Measurements from ENCODE around the gene ANAPC1.
"Not testable (repeated sequence)": the region's sequence is repeated elsewhere in the genome, so short reads cannot be mapped to it uniquely, and the experiment has no call there.

- TF ChIP-seq CTCF (IDR thresholded peaks at IDR 0.05; ENCODE audit: low read depth, low read length, missing input control); ZBTB33 (IDR thresholded peaks at IDR 0.05); NR2F2 (IDR thresholded peaks at IDR 0.05); EGR1 (IDR thresholded peaks at IDR 0.05; ENCODE audit: low read depth in 2 of 2); HNF4G (IDR thresholded peaks at IDR 0.05); TAF1 (conservative IDR thresholded peaks at IDR 0.05); YY1 (IDR thresholded peaks at IDR 0.05); ATF3 (IDR thresholded peaks at IDR 0.05); REST (IDR thresholded peaks at IDR 0.05); RAD21 (IDR thresholded peaks at IDR 0.05); SP1 (IDR thresholded peaks at IDR 0.05); GABPA (IDR thresholded peaks at IDR 0.05 in 1 of 2, conservative IDR thresholded peaks at IDR 0.05 in 1 of 2): not testable (repeated sequence)
These were observed 53.5 kb downstream of the ANAPC1 start for GRCh38 chr2:111830479-111830878.

Measured in liver (tissue), 3 donors.